Dermis blood vessel endothelial cell (primary cell): ENCODE measurements around the gene FRMD4A. TPM values are rescaled to one million over a fixed set of nuclear protein-coding genes. Genes with fewer than 3 reads are reported as not detected.
A peak's percentile ranks its signal among the peaks of the same experiment; 100 is the strongest.
"Not testable (repeated sequence)": the region's sequence is repeated elsewhere in the genome, so short reads cannot be mapped to it uniquely, and the experiment has no call there.

Experiments
- DNase-seq: peaks from one replicate; pipeline ENCODE4 v3.0.0; 2010
- total RNA-seq: library from RNA; depleted of rRNA; stranded (reverse); fragments of >200 nt; gene quantifications from 2 replicates; pipeline ENCODE4 v1.2.3, GENCODE V29; 2014

Gene FRMD4A
- total RNA-seq, 1 donor from 2014 or later: 42.0 TPM

GRCh38 chr10:13936826-13937225, 393.9 kb downstream of the FRMD4A start:
- DNase-seq: no peak

DNA sequence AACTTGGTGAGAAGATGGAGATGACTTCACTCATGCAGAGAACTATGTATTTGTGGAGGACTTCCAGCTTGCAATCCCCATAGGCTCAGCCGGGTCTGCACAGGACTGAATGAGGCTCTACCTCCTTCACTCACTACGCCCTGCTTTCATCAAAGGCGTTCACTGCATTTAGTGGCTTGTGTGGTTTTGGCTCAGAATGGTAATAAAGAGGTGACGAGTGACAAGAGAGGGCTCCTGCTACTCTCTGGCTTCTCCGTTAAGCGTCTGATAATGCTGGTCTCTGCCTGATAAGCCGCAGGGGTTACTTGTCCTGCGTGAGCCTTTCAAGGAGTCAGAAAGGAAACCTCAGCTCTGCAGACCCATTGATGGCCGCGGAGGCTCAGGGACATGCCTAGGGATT, 400.6 kb downstream of the FRMD4A start:
- DNase-seq: no peak

DNA sequence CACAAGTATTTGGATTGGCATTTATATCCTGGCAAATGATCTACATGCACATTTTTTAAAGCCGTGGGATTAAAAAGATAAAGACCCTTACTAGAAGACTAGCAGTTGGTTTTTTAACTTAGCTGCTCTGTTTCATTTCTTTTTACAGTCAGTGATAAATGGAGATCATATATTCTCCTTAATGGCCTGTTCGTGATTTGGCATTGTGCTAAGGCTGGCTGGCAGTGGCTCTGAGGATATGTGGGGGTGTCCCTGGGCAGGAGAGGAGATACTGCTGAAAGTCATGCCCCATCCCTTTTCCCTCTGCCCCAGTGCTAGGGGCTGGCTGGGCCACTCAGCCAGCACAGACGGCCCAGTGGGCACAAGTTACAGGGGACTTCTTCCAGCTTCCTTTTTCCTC, 402.3 kb downstream of the FRMD4A start:
- no peak for DNase-seq

GRCh38 chr10:13925971-13926780, 404.5 kb downstream of the FRMD4A start:
- DNase-seq: no peak

GRCh38 chr10:13924040-13924725, 406.5 kb downstream of the FRMD4A start:
- peak; percentile 52 for DNase-seq

DNA sequence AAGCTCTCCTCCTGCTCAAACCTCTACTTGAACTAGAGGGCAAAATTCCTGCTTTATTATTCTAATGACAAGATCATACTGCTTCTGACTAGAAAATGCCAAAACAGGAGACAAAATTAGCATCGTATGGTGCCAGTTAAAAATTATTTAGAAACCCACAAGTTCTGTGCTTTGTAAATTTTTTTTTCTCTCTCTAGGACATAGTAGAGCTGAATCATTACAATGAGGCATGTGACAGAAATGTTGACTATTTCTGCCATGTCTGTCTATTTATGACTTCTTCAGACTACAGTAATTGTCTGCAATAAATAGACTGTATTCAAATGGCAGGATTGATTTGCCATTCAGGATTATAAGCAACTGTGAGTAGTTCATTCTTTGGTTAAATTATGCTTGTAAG, 408.1 kb downstream of the FRMD4A start:
- DNase-seq: no peak

GRCh38 chr10:13921941-13922340, 408.8 kb downstream of the FRMD4A start:
- no peak for DNase-seq

GRCh38 chr10:13921131-13921530, 409.6 kb downstream of the FRMD4A start:
- DNase-seq: not testable (repeated sequence)

GRCh38 chr10:13920465-13920864, 410.3 kb downstream of the FRMD4A start:
- no peak for DNase-seq

DNA sequence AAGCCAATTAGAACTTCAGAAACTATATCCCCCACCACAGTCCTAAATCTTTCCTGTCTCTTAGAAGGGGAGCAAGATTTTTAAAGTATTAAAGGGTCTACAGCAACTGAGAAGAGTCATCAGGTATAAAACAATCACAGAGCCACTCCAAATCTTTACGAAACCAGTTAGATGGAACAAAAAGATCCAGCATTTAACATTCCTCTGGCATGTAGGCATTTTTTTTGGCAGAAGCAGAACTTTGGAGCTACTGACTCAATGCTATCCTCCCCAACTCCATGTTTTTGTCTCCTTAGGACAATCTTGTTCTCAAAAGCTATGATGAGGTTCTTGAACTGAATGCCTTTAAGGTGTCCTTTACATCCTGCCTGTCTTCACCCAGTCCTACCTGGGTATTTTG, 410.7 kb downstream of the FRMD4A start:
- DNase-seq: no peak

- peak; percentile 13 for DNase-seq
Measured at GRCh38 chr10:13917791-13918190, 412.9 kb downstream of the FRMD4A start.

DNA sequence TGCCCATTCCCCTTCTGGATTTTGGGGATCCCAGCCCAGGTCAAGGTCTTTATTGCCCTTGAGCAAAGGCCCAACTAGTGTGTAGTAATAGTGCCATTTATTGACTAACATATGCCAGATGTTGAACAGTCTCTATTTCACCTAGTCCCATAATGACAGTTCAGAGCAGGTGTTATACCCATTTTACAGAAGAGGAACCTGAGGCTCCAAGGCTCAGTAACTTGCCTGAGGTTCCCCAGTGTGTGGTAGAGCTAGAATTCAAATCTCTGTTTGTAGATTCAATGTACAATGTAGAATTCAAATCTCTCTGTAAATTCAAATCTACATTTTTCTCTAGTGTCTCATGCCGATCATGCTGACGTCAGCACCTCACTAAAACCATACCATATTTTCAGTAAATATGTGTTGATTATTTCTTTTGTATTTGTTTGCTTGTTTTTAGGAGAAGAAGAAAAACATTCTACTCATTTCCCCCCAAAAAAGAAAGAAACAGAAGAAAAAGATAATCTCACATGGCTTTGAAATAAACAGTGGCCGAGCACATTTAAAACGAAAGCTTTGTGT, 414.3 kb downstream of the FRMD4A start:
- no peak for DNase-seq

- DNase-seq: no peak
Measured at GRCh38 chr10:13915710-13916109, 415.0 kb downstream of the FRMD4A start.

- peak; percentile 34 for DNase-seq
Measured at GRCh38 chr10:13913897-13914296, 416.8 kb downstream of the FRMD4A start.

DNA sequence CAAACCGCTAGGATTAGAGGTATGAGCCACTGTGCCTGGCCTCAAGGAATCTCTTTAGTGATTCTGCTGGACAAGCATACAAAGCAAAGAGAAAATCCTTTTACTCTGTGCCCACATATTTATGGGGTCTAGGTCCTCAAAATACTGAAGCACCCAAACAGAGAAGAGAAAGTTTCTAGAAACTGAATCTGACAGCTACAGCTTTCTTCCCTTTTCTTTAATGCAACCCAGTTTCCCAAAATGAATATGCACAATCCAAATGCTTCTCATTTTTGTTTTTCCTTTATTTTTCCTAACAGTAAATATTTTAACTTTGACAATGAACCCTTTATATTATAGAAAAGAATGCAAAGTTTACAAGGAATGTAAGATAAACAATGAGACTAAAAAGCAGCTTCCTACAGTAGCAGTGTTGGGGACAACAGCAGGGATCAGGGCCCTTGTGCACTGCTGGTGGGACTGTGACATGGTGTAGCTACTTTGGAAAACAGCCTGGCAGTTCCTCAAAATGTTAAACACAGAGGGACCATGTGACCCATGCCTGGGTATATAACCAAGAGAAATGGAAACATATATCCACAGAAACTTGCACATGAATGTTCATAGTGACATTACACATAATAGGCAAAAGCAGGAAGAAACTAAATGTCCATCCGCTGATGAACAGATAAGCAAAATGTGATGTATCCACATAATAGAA, 418.8 kb downstream of the FRMD4A start:
- DNase-seq: no peak

- DNase-seq: no peak
Measured at GRCh38 chr10:13909516-13910258, 421.0 kb downstream of the FRMD4A start.

DNA sequence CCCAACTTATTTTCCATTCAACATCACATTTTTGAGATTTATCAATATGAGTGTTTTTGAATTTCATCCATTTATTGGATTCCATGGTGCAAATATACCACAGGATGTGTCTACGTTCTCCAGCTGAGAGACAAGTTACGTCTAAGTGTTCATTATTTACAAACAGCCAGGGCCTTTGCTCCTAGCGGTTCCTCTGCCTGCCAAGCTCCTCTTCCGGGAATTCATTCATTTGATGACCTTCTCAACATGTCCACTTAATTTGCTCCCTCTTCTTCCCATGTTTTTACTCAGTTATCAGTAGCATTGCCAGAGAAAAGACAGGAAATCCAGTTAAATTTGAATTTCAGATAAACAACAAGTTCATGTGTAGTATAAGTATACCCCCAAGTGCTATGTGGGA, 422.2 kb downstream of the FRMD4A start:
- peak; percentile 55 for DNase-seq

- no peak for DNase-seq
Measured at GRCh38 chr10:13907570-13907969, 423.2 kb downstream of the FRMD4A start.

DNA sequence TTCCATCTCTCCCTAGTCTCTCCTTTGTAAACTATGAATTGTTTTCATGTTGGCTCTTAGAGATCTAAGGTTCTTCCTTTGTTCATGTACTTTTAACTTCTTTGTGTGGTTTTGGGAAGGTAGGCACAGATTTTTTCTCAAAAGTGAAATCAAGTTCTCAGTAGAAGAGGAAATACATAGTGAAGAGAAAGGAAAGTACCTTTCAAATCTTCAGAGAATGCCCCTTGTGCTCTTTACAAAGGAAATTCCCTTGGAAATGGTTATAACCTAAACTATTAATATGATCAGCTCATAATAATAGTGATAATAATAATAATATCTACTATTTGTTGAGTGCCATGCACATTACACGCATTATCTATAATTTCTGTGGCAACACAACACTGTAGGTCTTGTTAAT, 425.4 kb downstream of the FRMD4A start:
- DNase-seq: no peak

DNA sequence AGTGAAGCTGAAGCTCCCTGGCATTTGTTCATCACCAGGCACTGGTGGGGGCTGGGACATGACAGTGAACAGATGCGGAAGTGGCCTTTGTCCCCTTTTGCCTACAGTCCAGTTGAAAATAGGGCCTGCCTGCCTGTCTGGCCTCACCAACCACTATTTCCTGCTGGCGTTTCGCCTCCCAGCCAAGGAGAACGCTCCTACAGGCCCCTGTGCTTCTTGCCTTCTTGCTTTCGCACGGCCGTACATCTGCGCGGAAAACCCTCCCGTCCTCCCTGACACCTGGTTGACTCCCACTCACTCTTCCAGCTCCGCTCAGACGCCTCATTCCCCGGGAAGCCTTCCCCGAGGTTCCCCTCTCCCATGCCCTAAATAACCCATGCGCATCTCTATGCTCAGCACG, 426.7 kb downstream of the FRMD4A start:
- DNase-seq: no peak

- DNase-seq: no peak
Measured at GRCh38 chr10:13902868-13903587, 427.7 kb downstream of the FRMD4A start.

- DNase-seq: no peak
Measured at GRCh38 chr10:13899941-13900340, 430.8 kb downstream of the FRMD4A start.
